HCT116 (cell line): ENCODE data around the gene NPNT. TPM values are rescaled to one million over a fixed set of nuclear protein-coding genes. Genes with fewer than 3 reads are reported as not detected.

Experiments used
- ATAC-seq: fragments of 200-7000 bp; cut with Tn5 transposase; 2 replicates; pipeline ENCODE4 v1.9.1; 2020; ENCODE audit warnings: mild to moderate bottlenecking, moderate library complexity
- BruUV-seq: library from RNA; stranded (reverse); fragments of 400-500 nt; replicated peaks from 2 replicates; lab custom pipeline; 2021; lab: Mats Ljungman, UMichigan
- CTCF ChIA-PET: fragments of 300-600 bp; sonication (Branson Sonifier 250); formaldehyde crosslinking; loops from one replicate; lab custom pipeline; 2021; ENCODE audit warnings: antibody characterized with exemption; lab: Charles Lee
- POLR2A ChIA-PET: fragments of 300-600, 350-600 bp; sonication (Branson Sonifier 250); formaldehyde crosslinking; loops from one replicate; lab custom pipeline; 2021; ENCODE audit warnings: antibody characterized with exemption; lab: Charles Lee
- RAD21 ChIA-PET, 2 experiments: fragments of 300-600 bp; sonication (Branson Sonifier 250); formaldehyde crosslinking; loops; one replicate each; lab custom pipeline; 2023; ENCODE audit warnings: low total read pairs in 2 of 2; ENCODE audit not compliant: uncharacterized antibody in 2 of 2, unreplicated experiment in 2 of 2, low non-redundant PET in 1 of 2; lab: Charles Lee
- DNase-seq: peaks from one replicate; pipeline ENCODE4 v3.0.0-alpha.2; 2010; ENCODE audit warnings: low read depth, low spot score
- H2AFZ ChIP-seq: fragments of 200-600 bp; shearing (Covaris generic), sonication (generic); 2 replicates; pipeline ENCODE4 v1.6.1; 2017; ENCODE audit warnings: low read depth, mixed run types, mixed read lengths, antibody characterized with exemption, low read length; ENCODE audit not compliant: poor library complexity, severe bottlenecking
- H3K27ac ChIP-seq: 2 replicates; pipeline ENCODE4 v1.5.1; 2012; ENCODE audit warnings: low read depth, low read length
- H3K27me3 ChIP-seq: fragments of 200-600 bp; sonication (generic); 2 replicates; pipeline ENCODE4 v1.6.1; 2016; ENCODE audit warnings: mixed run types, low read length, mixed read lengths; ENCODE audit not compliant: insufficient read depth
- H3K36me3 ChIP-seq, 2 experiments: fragments of 200-500 bp in 1 of 2; fragments of 200-600 bp in 1 of 2; sonication (Bioruptor generic) in 1 of 2; sonication (generic) in 1 of 2; 2 replicates each; pipeline versions ENCODE4 v1.5.1 to v1.6.1; 2014 to 2016; ENCODE audit warnings: low read length in 2 of 2, inconsistent platforms in 1 of 2, mixed read lengths in 1 of 2, mixed run types in 1 of 2; ENCODE audit not compliant: insufficient read depth in 2 of 2, control insufficient read depth in 1 of 2
- H3K4me1 ChIP-seq, 2 experiments: fragments of 200-600 bp in 1 of 2; sonication (generic) in 1 of 2; 2 replicates each; pipeline versions ENCODE4 v1.5.1 to v1.6.1; 2012 to 2017; ENCODE audit warnings: low read length in 2 of 2, inconsistent platforms in 1 of 2, mild to moderate bottlenecking in 1 of 2, mixed read lengths in 1 of 2, mixed run types in 1 of 2, moderate library complexity in 1 of 2; ENCODE audit not compliant: insufficient read depth in 2 of 2, control insufficient read depth in 1 of 2
- H3K4me2 ChIP-seq: fragments of 200-600 bp; sonication (generic); 2 replicates; pipeline ENCODE4 v1.6.1; 2017; ENCODE audit warnings: mixed run types, low read length, mixed read lengths
- H3K4me3 ChIP-seq, 2 experiments: fragments of 200-600 bp in 1 of 2; sonication (generic) in 1 of 2; replicated peaks in 1 of 2; 2 replicates each; pipeline ENCODE4 v1.5.1; 2011 to 2016; ENCODE audit warnings: low read length in 2 of 2, control low read depth in 1 of 2, low read depth in 1 of 2, mild to moderate bottlenecking in 1 of 2, mixed read lengths in 1 of 2, mixed run types in 1 of 2
- H3K79me2 ChIP-seq: fragments of 200-600 bp; sonication (generic); 2 replicates; pipeline ENCODE4 v1.6.1; 2017; ENCODE audit warnings: mild to moderate bottlenecking, mixed run types, low read length, moderate library complexity, mixed read lengths; ENCODE audit not compliant: insufficient read depth
- H3K9ac ChIP-seq: fragments of 200-600 bp; sonication (generic); 2 replicates; pipeline ENCODE4 v1.6.1; 2016; ENCODE audit warnings: low read length, mixed read lengths
- H3K9me2 ChIP-seq: fragments of 200-600 bp; sonication (generic), shearing (Covaris generic); 2 replicates; pipeline ENCODE4 v1.6.1; 2017; ENCODE audit warnings: mixed run types, mild to moderate bottlenecking, moderate library complexity; ENCODE audit not compliant: insufficient read depth
- H3K9me3 ChIP-seq, 2 experiments: fragments of 200-500 bp in 1 of 2; fragments of 200-600 bp in 1 of 2; sonication (Bioruptor generic) in 1 of 2; sonication (generic) in 1 of 2; 2 replicates each; pipeline ENCODE4 v1.6.1; 2014 to 2017; ENCODE audit warnings: low read length in 2 of 2, mixed read lengths in 2 of 2, inconsistent platforms in 1 of 2, low read depth in 1 of 2, mild to moderate bottlenecking in 1 of 2, mixed run types in 1 of 2, moderate library complexity in 1 of 2; ENCODE audit not compliant: control insufficient read depth in 1 of 2, insufficient read depth in 1 of 2
- H4K20me1 ChIP-seq: fragments of 200-600 bp; sonication (generic), shearing (Covaris generic); 2 replicates; pipeline ENCODE4 v1.6.1; 2017; ENCODE audit warnings: mixed run types, mild to moderate bottlenecking, moderate library complexity; ENCODE audit not compliant: insufficient read depth
- CTCF ChIP-seq, 3 experiments: fragments of 200-600 bp in 1 of 3; sonication (generic) in 1 of 3; IDR thresholded peaks in 2 of 3; conservative IDR thresholded peaks in 1 of 3; 2 replicates each; pipeline ENCODE4 v1.5.1; 2012 to 2017; ENCODE audit warnings: low read depth in 2 of 3, low read length in 2 of 3, antibody characterized with exemption in 1 of 3, borderline replicate concordance in 1 of 3, control low read depth in 1 of 3, mild to moderate bottlenecking in 1 of 3, mixed read lengths in 1 of 3, mixed run types in 1 of 3, moderate library complexity in 1 of 3; ENCODE audit not compliant: insufficient read depth in 1 of 3
- FOSL1 ChIP-seq: IDR thresholded peaks from 2 replicates; pipeline ENCODE4 v1.6.1; 2012; ENCODE audit warnings: low read depth
- SP1 ChIP-seq: IDR thresholded peaks from 2 replicates; pipeline ENCODE4 v1.6.1; 2012; ENCODE audit warnings: low read depth
- ZBTB33 ChIP-seq: IDR thresholded peaks from 2 replicates; pipeline ENCODE4 v1.6.1; 2011; ENCODE audit warnings: mild to moderate bottlenecking, low read length, moderate library complexity; ENCODE audit not compliant: insufficient replicate concordance; ENCODE audit errors: extremely low read depth
- intact Hi-C: fragments of 100-400 bp; cut with micrococcal nuclease; formaldehyde crosslinking; loops from 2 replicates; pipeline ENCODE4 v1.10.0; 2022
- total RNA-seq: library from RNA; stranded (reverse); gene quantifications from one replicate; pipeline ENCODE4 v1.2.1, GENCODE V29; 2021; ENCODE audit not compliant: unreplicated experiment

Gene NPNT
- total RNA-seq, 1 experiment from 2014 or later: 15.8 TPM

- POLR2A ChIA-PET: no interaction called here
These were observed 48.0 kb downstream of the NPNT start for GRCh38 chr4:105943234-105943633.

More at GRCh38 chr4:105943234-105943633, 48.0 kb downstream of the NPNT start:
- H3K9ac ChIP-seq: no peak overlapping the region
- H4K20me1 ChIP-seq: no peaks in the 10 kb centered on the region
- no peak overlapping the region for H3K27ac ChIP-seq
- no peaks in the 10 kb centered on the region for H3K79me2 ChIP-seq
- no peaks in the 10 kb centered on the region for H3K9me3 ChIP-seq
- no TSS peak for BruUV-seq
- TF ChIP-seq CTCF (IDR thresholded peaks at IDR 0.05 in 2 of 3, conservative IDR thresholded peaks at IDR 0.05 in 1 of 3; ENCODE audit: borderline replicate concordance in 1 of 3, insufficient read depth in 1 of 3, low read depth in 2 of 3, low read length in 2 of 3): no peak
- no peak for TF ChIP-seq FOSL1
- TF ChIP-seq ZBTB33: no peak
- no peak for TF ChIP-seq SP1
- no peaks in the 10 kb centered on the region for H3K36me3 ChIP-seq
- H3K4me3 ChIP-seq: no peak overlapping the region
- ChIA-PET RAD21 (no interaction called here), CTCF (no interaction called here)
- no peak overlapping the region for H2AFZ ChIP-seq
- H3K4me1 ChIP-seq: no peaks in the 10 kb centered on the region
- no peak for DNase-seq
- ATAC-seq: no peak
- H3K9me2 ChIP-seq: no peaks in the 10 kb centered on the region
- intact Hi-C loops: no loop called here
- H3K27me3 ChIP-seq: no peaks in the 10 kb centered on the region
- H3K4me2 ChIP-seq: no peak overlapping the region
